Mucosa of stomach (tissue), 1 donor: ENCODE results near the gene PCSK9.

Source experiments
- H3K27me3 ChIP-seq: one replicate; pipeline ENCODE4 v1.7.0; 2013; ENCODE audit warnings: mild to moderate bottlenecking, low read length; ENCODE audit not compliant: control insufficient read depth, insufficient read depth
- H3K36me3 ChIP-seq: one replicate; pipeline ENCODE4 v1.7.0; 2013; ENCODE audit warnings: low read length; ENCODE audit not compliant: control insufficient read depth, insufficient read depth
- H3K4me1 ChIP-seq: one replicate; pipeline ENCODE4 v1.7.0; 2013; ENCODE audit warnings: mild to moderate bottlenecking, low read length; ENCODE audit not compliant: control insufficient read depth, insufficient read depth
- H3K4me3 ChIP-seq: one replicate; pipeline ENCODE4 v1.7.0; 2013; ENCODE audit warnings: low read length
- H3K9ac ChIP-seq: one replicate; pipeline ENCODE4 v1.7.0; 2013; ENCODE audit warnings: mild to moderate bottlenecking, low read length, moderate library complexity
- H3K9me3 ChIP-seq: one replicate; pipeline ENCODE4 v1.7.0; 2013; ENCODE audit warnings: mild to moderate bottlenecking, low read length, moderate library complexity; ENCODE audit not compliant: control insufficient read depth
- donor health status: Pancreatic carcinoma.

Gene PCSK9

DNA sequence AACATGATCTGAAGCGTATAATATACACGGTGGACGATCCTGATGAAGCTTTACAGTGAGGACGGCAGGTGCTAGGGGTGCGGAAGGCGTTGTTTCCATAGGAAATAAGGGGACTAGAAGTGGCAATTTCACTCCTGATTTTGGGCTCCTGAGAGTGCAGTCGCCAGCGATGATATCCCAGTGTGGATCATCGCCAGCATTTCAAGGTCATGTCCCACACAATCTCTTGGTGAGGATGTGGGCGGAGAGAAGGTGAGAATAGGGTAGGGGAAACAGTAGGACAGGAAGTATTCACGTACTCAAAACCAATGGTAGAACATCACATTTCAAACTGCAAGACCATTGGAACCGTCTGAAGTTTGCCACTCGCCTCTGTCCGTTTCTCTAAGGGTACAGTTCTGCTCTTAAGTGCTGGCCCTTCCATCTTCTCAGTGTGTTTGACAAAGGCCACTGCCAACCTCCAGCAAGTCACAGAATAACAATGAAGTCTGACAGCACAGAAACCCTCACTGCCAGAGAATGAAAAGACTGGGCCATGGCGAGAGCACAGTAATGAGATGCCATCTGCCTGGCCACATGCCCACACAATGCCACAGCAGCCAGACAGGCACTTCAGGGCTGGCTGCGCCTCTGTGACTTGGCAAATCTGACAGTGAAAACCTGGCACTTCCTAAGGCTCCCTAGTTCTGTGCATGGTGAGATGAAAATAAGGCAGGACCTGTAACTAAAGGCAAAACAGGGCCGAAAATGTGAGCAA, 27.9 kb downstream of the PCSK9 start:
- Histone ChIP-seq H3K4me3 (no peak overlapping the region), H3K27me3 (no peaks in the 10 kb centered on the region), H3K9me3 (no peaks in the 10 kb centered on the region), H3K9ac (no peak overlapping the region), H3K36me3 (peaks cover 24% of the 10 kb centered on the region), H3K4me1 (no peaks in the 10 kb centered on the region)

DNA sequence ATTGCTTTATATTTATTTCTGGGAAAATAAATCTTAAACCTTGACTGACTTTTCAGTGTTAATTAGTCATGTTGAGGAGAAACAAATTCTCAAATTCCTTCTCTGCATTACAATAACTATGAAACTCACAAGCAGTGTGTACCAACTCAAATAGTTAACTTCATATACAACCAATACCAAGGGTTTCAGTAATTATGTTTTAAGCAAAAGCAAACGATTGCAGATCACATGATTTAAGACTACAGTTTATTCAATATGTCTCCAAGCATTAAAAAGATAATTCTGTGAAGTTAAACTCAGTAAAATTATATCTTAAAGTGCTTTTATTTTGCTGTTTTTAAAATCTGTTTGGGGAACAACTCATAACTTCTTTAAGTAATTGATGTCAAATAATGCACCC, 28.6 kb downstream of the PCSK9 start:
- Histone ChIP-seq H3K9ac (no peak overlapping the region), H3K4me1 (no peaks in the 10 kb centered on the region), H3K9me3 (no peaks in the 10 kb centered on the region), H3K4me3 (no peak overlapping the region), H3K27me3 (no peaks in the 10 kb centered on the region), H3K36me3 (peaks cover 29% of the 10 kb centered on the region)

DNA sequence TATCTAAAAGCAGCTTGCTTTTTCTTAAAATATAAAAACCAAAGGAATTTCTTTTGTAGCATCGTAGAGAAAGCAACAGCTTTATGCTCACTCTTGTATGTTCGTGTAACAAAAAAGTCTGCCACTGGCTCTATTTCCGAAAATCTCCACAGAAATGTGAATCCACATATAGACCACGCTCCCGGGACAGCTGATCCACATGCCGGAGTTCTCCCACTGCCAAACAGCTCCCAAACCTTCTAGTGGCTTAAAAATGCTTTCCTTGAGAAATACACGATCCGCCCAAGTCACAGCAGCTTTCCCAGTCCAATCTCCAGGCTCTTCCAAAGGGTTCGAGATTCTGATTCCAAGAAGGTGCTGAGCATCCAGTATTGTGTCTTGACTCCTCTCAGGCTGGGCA, 29.3 kb downstream of the PCSK9 start:
- no peak overlapping the region for H3K9ac ChIP-seq
- H3K9me3 ChIP-seq: no peaks in the 10 kb centered on the region
- H3K36me3 ChIP-seq: peaks cover 29% of the 10 kb centered on the region
- no peaks in the 10 kb centered on the region for H3K4me1 ChIP-seq
- no peaks in the 10 kb centered on the region for H3K27me3 ChIP-seq
- H3K4me3 ChIP-seq: no peak overlapping the region

GRCh38 chr1:55069280-55069679, 29.9 kb downstream of the PCSK9 start:
- H3K4me3 ChIP-seq: no peak overlapping the region
- H3K9me3 ChIP-seq: no peaks in the 10 kb centered on the region
- no peaks in the 10 kb centered on the region for H3K27me3 ChIP-seq
- H3K9ac ChIP-seq: no peak overlapping the region
- H3K4me1 ChIP-seq: no peaks in the 10 kb centered on the region
- H3K36me3 ChIP-seq: peaks cover 29% of the 10 kb centered on the region

GRCh38 chr1:55070293-55071164, 31.2 kb downstream of the PCSK9 start:
- Histone ChIP-seq H3K9me3 (no peaks in the 10 kb centered on the region), H3K27me3 (no peaks in the 10 kb centered on the region), H3K36me3 (peaks cover 29% of the 10 kb centered on the region), H3K9ac (no peak overlapping the region), H3K4me1 (no peaks in the 10 kb centered on the region), H3K4me3 (no peak overlapping the region)

DNA sequence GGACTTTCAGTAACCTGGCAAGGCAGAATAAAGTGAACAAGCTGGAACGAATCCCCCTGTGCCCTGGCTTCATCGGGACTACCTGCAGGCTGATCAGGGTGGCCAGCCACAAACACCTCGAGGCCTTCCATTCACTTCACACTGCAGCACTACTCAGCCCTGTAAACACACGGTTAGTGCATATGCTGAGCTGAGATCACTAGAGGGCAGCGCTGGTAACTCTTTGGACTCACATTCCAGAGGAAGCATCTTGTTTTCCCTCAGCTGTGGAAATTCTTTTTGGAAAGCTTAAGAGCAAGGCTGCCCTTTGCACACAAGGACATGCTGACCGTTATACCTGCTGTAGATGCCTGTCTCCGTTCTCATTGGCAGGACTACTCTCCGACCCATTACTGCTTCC, 32.1 kb downstream of the PCSK9 start:
- no peak overlapping the region for H3K4me3 ChIP-seq
- no peak overlapping the region for H3K9ac ChIP-seq
- H3K27me3 ChIP-seq: no peaks in the 10 kb centered on the region
- no peaks in the 10 kb centered on the region for H3K9me3 ChIP-seq
- peaks cover 27% of the 10 kb centered on the region for H3K36me3 ChIP-seq
- no peaks in the 10 kb centered on the region for H3K4me1 ChIP-seq

DNA sequence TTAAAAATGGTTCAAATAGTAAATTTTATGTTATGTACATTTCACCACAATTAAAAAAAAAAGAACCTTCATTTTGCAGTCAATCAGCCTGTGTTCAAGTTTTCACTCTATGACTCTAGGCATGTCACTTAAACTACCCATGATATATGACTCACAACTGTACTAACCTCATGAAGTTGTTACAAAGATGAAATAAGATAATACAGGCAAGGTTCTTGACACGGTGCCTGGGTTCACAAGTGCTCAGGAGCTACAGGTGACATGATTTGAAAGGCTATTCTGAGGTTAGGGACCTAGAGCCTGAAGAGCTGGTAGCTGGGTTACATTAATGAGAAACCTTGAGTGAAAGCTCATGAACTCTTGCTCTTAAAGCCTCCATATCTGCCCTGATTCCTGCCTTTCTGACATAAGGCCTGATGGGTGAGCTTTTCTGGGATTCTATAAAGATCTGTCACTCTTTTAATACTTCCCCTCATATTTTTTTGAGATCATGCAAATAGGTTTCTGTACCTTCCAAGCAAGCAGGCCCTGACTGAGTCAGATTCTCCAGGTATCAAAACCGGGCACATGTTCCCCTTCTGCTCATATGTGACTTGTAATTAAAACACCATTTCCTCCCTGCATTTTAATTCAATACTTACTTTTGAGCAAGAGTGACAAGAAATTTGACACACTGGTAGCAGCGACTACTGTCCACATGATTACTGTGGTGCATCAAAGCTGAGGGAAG, 34.0 kb downstream of the PCSK9 start:
- Histone ChIP-seq H3K9ac (no peak overlapping the region), H3K9me3 (no peaks in the 10 kb centered on the region), H3K4me1 (no peaks in the 10 kb centered on the region), H3K4me3 (no peak overlapping the region), H3K36me3 (peaks cover 21% of the 10 kb centered on the region), H3K27me3 (no peaks in the 10 kb centered on the region)

DNA sequence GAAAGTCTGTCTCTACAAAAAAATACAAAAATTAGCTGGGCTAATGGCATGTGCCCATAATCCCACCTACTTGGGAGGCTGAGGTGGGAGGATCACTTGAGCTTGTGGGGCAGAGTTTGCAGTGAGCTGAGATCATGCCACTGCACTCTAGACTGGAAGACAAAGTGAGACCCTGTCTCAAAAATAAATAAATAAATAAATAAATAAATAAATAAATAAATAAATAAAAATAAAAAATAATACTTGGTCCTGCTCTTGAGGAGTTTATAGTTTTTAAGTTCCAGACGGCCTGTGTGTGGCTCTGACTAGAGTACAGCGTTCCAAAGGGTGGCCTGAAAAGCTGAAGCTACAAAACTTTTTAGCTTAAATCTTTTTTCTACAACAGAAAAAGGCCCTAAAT, 35.1 kb downstream of the PCSK9 start:
- Histone ChIP-seq H3K4me3 (no peak overlapping the region), H3K4me1 (no peaks in the 10 kb centered on the region), H3K9me3 (no peaks in the 10 kb centered on the region), H3K27me3 (no peaks in the 10 kb centered on the region), H3K9ac (no peak overlapping the region), H3K36me3 (peaks cover 20% of the 10 kb centered on the region)

DNA sequence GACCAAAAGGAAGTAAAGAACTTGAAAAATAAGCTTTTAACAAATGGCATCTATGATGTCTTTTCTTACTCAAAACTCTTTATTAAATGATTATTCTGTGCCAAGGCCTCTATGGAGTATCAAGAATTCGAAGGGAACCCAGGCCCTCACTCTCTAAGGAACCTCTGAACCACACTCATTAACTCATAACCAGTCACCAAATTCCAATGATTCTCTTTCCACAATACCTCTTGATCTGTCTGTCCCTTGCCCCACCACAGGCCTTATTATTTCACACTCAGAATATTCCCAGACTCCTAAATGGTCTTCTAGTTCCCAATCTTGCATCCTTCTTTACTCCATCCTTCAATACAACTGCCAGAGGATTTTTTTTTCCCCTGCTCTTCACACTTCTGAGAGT, 37.0 kb downstream of the PCSK9 start:
- no peaks in the 10 kb centered on the region for H3K4me1 ChIP-seq
- no peaks in the 10 kb centered on the region for H3K27me3 ChIP-seq
- H3K36me3 ChIP-seq: peaks cover 14% of the 10 kb centered on the region
- no peaks in the 10 kb centered on the region for H3K9me3 ChIP-seq
- no peak overlapping the region for H3K9ac ChIP-seq
- H3K4me3 ChIP-seq: no peak overlapping the region

GRCh38 chr1:55078470-55078869, 39.1 kb downstream of the PCSK9 start:
- Histone ChIP-seq H3K4me3 (no peak overlapping the region), H3K4me1 (no peaks in the 10 kb centered on the region), H3K9me3 (no peaks in the 10 kb centered on the region), H3K9ac (no peak overlapping the region), H3K36me3 (peaks cover 4% of the 10 kb centered on the region), H3K27me3 (no peaks in the 10 kb centered on the region)

DNA sequence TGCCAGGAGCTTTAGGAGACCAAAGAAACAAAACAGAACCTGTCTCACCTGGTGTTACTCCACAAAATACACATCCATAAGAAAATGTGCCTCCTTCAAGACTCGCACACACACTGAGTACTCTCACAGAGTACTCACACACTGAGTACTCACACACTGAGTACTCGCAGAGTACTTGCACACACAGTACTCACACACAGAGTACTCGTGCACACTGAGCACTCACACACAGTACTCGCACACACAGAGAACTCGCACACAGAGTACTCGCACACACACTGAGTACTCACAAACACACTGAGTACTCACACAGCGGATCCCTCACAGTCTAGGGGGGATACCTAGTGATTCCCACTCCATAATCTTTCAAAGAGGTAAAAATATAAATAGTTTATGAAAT, 40.3 kb downstream of the PCSK9 start:
- Histone ChIP-seq H3K4me1 (no peaks in the 10 kb centered on the region), H3K27me3 (no peaks in the 10 kb centered on the region), H3K9ac (no peak overlapping the region), H3K4me3 (no peak overlapping the region), H3K9me3 (no peaks in the 10 kb centered on the region), H3K36me3 (peaks cover 4% of the 10 kb centered on the region)
